Panc1 (cell line): ENCODE measurements around the gene ZNF57.

ENCODE experiments used
- CTCF ChIP-seq: fragments of 450-650 bp; IDR thresholded peaks from 2 replicates; pipeline ENCODE4 v1.5.1; 2017; ENCODE audit warnings: mild to moderate bottlenecking
- REST ChIP-seq, 2 experiments: IDR thresholded peaks; 2 replicates each; pipeline ENCODE4 v1.6.1; 2011 to 2012; ENCODE audit warnings: low read depth in 2 of 2, control low read depth in 1 of 2, low read length in 1 of 2, mild to moderate bottlenecking in 1 of 2, moderate library complexity in 1 of 2; ENCODE audit not compliant: insufficient read depth in 1 of 2

GRCh38 chr19:2877398-2878331, 23.1 kb upstream of the ZNF57 start:
- TF ChIP-seq CTCF = no peak
- no peak for TF ChIP-seq REST (IDR thresholded peaks at IDR 0.05; ENCODE audit: insufficient read depth in 1 of 2, low read depth in 2 of 2, low read length in 1 of 2)
